ENCODE measurements around the gene AHDC1.
"Not testable (repeated sequence)": the region's sequence is repeated elsewhere in the genome, so short reads cannot be mapped to it uniquely, and the experiment has no call there.

DNA sequence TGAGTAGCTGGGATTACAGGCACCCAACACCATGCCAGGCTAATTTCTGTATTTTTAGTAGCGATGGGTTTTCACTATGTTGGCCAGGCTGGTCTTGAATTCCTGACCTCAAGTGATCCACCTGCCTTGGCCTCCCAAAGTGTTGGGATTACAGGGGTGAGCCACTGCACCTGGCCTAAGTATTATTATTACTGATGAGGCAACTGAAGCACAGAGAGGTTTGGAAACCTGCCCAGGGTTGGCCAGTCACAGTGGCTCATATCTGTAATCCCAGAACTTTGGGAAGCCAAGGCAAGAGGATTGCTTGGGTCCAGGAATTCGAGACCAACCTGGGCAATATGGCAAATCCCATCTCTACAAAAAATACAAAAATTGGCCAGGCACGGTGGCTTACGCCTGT, 23.8 kb upstream of the AHDC1 start:
- TF ChIP-seq EZH2phosphoT487 (IDR thresholded peaks at IDR 0.05; ENCODE audit: insufficient read depth, low read depth); EZH2 (IDR thresholded peaks at IDR 0.05; ENCODE audit: insufficient read depth, poor library complexity, severe bottlenecking): not testable (repeated sequence)
